Muscle of back (tissue), 13 donors: ENCODE results near the gene TFAM. TPM values are rescaled to one million over a fixed set of nuclear protein-coding genes. Genes with fewer than 3 reads are reported as not detected.

Source experiments
- DNase-seq, 3 donors: peaks; one replicate each; pipeline versions ENCODE4 v3.0.0 to v3.0.0-alpha.2; 2013
- long read RNA-seq, 9 donors: transcript quantifications; one replicate each; lab custom pipeline, GENCODE V29; 2026
- polyA plus RNA-seq, 10 donors: library from polyadenylated mRNA; unstranded; fragments of 120-200 nt; gene quantifications; one replicate each; pipeline ENCODE4 v1.2.1, GENCODE V29; 2013; ENCODE audit not compliant: insufficient read length in 10 of 10

Gene TFAM
- polyA plus RNA-seq, result 10 to 100 TPM; 30.0 to 39.5 (median 36.2) TPM
- long read RNA-seq, donor 1, full-length matches to known transcripts, result 8 of 48 reads
- long read RNA-seq, donor 1, partial matches to known transcripts, result 40 of 48 reads
- long read RNA-seq, donor 1, other reads (novel, unspliced or antisense), result 0 of 48 reads
- long read RNA-seq, donor 2, full-length matches to known transcripts, result 3 of 12 reads
- long read RNA-seq, donor 2, partial matches to known transcripts, result 9 of 12 reads
- long read RNA-seq, donor 2, other reads (novel, unspliced or antisense), result 0 of 12 reads
- long read RNA-seq, donor 3, result 0 reads
- long read RNA-seq, donor 4, full-length matches to known transcripts, result 3 of 22 reads
- long read RNA-seq, donor 4, partial matches to known transcripts, result 19 of 22 reads
- long read RNA-seq, donor 4, other reads (novel, unspliced or antisense), result 0 of 22 reads
- long read RNA-seq, donor 5, full-length matches to known transcripts, result 4 of 24 reads
- long read RNA-seq, donor 5, partial matches to known transcripts, result 20 of 24 reads
- long read RNA-seq, donor 5, other reads (novel, unspliced or antisense), result 0 of 24 reads
- long read RNA-seq, donor 6, full-length matches to known transcripts, result 5 of 40 reads
- long read RNA-seq, donor 6, partial matches to known transcripts, result 35 of 40 reads
- long read RNA-seq, donor 6, other reads (novel, unspliced or antisense), result 0 of 40 reads
- long read RNA-seq, donor 7, full-length matches to known transcripts, result 2 of 17 reads
- long read RNA-seq, donor 7, partial matches to known transcripts, result 15 of 17 reads
- long read RNA-seq, donor 7, other reads (novel, unspliced or antisense), result 0 of 17 reads
- long read RNA-seq, donor 8, full-length matches to known transcripts, result 2 of 29 reads
- long read RNA-seq, donor 8, partial matches to known transcripts, result 27 of 29 reads
- long read RNA-seq, donor 8, other reads (novel, unspliced or antisense), result 0 of 29 reads
- long read RNA-seq, donor 9, partial matches to known transcripts, result 0 of 1 reads
- long read RNA-seq, donor 9, other reads (novel, unspliced or antisense), result 0 of 1 reads

- peak; percentile 94 to 98 (median 94) for DNase-seq
Measured at GRCh38 chr10:58384999-58385783, at the start of gene TFAM. Gene TFAM, plus strand, starts transcription at chr10:58385410. Its CDS starts 138 bp downstream, at chr10:58385548.

DNA sequence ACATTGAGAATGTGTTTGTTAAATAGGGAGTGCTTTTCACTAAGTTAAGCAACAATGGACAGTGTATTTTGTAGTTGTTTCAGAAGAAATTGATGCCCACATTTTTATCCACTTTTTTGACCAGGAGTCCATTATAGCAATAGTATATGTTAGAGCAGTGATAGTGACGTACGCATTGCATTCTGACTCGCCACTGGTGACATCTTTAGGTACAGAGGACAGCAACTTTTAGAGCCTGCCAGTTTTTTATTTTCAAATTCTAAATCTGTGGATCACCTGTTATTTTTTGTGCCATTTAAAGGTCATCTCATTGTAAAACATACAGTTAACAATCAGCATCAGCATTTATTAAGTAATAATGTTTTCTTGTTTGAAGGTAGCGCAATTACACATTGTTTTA is 49.0 kb upstream of the TFAM start:
- no peak for DNase-seq

- no peak for DNase-seq
Measured at GRCh38 chr10:58341422-58341821, 43.8 kb upstream of the TFAM start.

GRCh38 chr10:58341947-58342346 is 43.3 kb upstream of the TFAM start:
- no peak for DNase-seq

- no peak for DNase-seq
Measured at GRCh38 chr10:58347967-58348366, 37.2 kb upstream of the TFAM start.

- DNase-seq, result no peak
Measured at GRCh38 chr10:58348571-58349033, 36.6 kb upstream of the TFAM start.

DNA sequence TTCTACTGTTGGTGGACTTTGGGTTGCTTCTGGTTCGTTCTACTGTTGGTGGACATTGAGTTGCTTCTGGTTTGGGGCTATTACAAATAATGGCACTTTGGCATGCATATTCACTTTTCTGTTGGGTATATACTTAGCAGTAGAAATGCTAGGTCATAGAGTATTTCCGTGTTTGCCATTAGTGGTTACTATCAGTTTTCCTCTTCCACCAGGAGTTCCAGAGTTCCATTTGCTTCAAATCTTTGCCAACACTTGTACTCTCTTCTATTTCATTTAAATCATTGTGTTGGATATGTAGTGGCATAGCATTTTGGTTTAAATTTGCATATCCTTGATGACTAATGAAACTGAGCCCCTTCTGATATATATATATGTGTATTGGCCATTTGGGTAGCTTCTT is 35.2 kb upstream of the TFAM start:
- DNase-seq, result no peak

DNA sequence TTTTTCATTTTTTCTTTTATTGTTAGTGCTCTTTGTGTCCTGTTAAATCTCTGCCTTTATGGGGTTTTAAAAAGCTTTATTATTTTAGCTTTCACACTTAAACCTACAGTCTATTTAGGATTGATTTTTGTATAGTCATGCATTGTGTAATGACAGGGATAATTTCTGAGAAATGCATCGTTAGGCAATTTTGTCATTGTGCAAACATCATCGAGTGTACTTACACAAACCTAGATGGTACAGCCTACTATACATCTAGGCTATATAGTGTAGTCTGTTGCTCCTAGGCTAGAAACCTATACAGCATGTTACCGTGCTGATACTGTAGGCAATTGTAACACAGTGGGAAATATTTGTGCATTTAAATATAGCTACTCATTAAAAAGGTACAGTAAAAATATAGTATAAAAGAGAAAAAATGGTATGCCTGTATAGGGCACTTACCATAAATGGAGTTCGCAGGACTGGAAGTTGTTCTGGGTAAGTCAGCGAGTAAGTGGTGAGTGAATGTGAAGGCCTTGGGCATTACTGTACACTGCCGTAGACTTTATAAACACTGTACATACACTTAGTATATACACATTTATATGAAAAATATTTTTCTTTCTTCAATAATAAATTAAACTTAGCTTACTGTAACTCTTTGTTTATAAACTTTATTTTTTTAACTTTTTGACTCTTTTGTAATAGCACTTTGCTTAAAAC is 34.4 kb upstream of the TFAM start:
- DNase-seq, result no peak

GRCh38 chr10:58351616-58352578 is 33.3 kb upstream of the TFAM start:
- no peak for DNase-seq

- no peak for DNase-seq
Measured at GRCh38 chr10:58352956-58353610, 32.1 kb upstream of the TFAM start.

DNA sequence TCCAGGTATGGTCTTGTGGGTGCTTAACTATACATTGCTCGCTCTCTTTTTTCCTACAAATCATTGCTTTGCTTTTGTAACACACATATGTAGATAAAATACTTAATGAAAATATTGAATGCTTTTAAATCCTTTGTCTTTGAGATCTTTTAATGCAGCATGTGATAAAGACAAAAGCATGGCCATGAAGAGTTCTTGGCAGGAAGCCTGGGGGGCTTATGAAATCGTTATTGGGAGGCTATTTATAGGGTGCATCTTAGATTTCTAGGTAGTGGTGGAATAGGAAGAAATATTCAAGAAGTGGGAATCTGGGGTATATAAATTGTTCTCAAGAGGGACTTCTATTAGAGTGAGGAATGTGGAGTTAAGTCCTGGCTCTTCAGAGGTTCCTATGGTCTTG is 28.5 kb upstream of the TFAM start:
- DNase-seq, result no peak

DNA sequence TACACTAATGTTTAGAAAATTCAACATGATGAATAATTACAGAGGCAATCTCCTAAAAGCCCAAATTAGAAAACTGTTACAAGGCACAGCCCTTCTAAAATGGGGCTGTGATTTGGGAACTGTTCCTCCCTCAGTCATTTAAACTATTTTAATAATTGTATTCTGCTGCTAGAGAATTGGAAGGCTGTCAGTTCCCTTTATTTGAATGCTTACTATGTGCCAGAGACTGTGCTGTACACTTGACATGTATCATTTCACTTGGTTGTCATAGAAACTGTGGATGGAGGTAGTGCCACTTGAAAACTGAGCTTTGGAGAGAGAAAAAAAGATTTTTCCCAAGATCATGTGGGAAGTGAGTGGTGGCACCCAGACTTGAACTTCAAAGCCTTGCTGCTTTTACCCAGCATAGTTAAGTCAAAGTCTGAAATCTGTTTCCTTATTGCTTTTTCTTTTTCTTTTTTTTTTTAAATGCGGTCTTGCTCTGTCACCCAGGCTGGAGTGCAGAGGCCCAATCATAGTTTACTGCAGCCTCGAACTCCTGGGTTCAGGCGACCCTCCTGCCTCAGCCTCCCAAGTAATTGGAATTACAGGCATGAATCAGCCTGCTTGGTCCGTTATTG is 26.8 kb upstream of the TFAM start:
- DNase-seq, result no peak

DNA sequence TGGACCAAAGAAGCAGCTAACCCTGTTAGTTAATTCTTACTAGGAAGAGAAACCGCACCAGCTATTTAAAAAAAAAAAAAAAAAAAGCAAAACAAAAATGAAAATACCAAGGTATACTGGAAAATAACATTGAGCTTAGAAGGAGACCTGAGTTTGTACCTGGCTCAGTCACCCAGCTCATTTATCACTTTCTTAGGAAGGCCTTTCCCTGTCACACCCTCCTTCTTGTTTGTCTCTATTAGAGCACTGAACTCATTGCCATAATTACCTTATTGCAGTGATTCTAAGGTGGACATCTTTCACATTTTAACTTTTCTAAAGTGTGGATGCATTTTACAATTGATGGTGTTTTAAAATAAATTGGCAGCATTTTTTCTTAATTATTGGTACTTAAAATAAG is 26.3 kb upstream of the TFAM start:
- DNase-seq, result no peak

GRCh38 chr10:58359541-58359940 is 25.7 kb upstream of the TFAM start:
- DNase-seq, result no peak

GRCh38 chr10:58360412-58361004 is 24.7 kb upstream of the TFAM start:
- no peak for DNase-seq

DNA sequence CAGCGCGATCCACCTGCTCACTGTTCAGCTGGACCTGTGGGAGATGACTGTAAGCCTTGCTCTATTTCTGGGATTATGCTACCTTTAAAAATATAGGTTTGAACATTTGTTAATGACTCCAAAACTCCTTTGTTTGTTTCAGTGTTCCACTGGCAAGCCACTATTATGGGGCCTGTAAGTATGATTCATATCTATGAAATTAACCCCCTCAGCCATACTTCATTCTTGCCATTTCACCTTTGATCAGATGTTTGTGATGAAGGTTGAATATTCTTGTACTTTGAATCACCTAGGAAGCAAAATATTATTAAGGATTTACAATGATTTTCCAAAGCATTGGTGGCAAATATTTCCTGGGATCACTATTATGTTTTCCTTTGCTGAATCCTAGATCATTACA is 23.9 kb upstream of the TFAM start:
- DNase-seq, result no peak

- DNase-seq, result no peak
Measured at GRCh38 chr10:58362027-58362789, 23.0 kb upstream of the TFAM start.
